Omental fat pad (tissue), 4 donors: ENCODE measurements around the gene TTC17. TPM values are rescaled to one million over a fixed set of nuclear protein-coding genes. Genes with fewer than 3 reads are reported as not detected.

Experiments used
- ATAC-seq: fragments of 150-250 bp; one replicate; pipeline ENCODE4 v1.9.1; 2016; ENCODE audit warnings: mild to moderate bottlenecking, moderate library complexity; ENCODE audit not compliant: low FRiP score
- DNase-seq: peaks from one replicate; pipeline ENCODE4 v3.0.0-alpha.2; 2019; ENCODE audit warnings: low spot score
- total RNA-seq, 4 donors: library from RNA; depleted of rRNA; stranded (reverse); fragments of >200 nt; gene quantifications; one replicate each; pipeline ENCODE4 v1.1.0, GENCODE V29; 2016
- TF ChIP-seq, protein P1 (sequence below), 3 donors: fragments of 450-650 bp; IDR thresholded peaks; one replicate each; pipeline ENCODE4 v1.5.1; 2016 to 2017; ENCODE audit warnings: antibody characterized with exemption in 3 of 3, mild to moderate bottlenecking in 3 of 3, moderate library complexity in 2 of 3

TTC17 gene
- total RNA-seq, 4 donors from 2014 or later, result 78.4 to 180 (median 97.9) TPM

DNA sequence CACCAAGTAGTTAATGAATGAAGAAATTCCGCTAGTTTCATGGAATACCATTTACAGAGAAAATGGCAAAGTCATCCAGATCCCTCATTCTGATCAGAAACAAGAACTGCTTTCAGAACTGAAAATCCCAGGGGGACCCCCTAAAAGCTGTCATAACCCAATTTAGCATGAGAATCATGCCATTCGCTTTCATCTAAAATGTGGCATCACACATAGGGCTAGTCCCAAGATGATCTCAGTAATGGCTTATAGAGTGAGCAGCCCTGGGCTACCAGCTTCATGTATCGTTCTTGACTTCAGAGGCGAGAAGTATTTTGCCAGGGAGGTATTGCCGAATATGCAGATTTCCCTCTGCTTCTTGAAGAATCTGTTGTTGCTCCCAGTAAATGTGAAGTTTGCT is 134.0 kb downstream of the TTC17 start:
- DNase-seq, result no peak
- ATAC-seq, result no peak
- TF ChIP-seq, protein P1, sequence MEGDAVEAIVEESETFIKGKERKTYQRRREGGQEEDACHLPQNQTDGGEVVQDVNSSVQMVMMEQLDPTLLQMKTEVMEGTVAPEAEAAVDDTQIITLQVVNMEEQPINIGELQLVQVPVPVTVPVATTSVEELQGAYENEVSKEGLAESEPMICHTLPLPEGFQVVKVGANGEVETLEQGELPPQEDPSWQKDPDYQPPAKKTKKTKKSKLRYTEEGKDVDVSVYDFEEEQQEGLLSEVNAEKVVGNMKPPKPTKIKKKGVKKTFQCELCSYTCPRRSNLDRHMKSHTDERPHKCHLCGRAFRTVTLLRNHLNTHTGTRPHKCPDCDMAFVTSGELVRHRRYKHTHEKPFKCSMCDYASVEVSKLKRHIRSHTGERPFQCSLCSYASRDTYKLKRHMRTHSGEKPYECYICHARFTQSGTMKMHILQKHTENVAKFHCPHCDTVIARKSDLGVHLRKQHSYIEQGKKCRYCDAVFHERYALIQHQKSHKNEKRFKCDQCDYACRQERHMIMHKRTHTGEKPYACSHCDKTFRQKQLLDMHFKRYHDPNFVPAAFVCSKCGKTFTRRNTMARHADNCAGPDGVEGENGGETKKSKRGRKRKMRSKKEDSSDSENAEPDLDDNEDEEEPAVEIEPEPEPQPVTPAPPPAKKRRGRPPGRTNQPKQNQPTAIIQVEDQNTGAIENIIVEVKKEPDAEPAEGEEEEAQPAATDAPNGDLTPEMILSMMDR (IDR thresholded peaks at IDR 0.05), result no peak

DNA sequence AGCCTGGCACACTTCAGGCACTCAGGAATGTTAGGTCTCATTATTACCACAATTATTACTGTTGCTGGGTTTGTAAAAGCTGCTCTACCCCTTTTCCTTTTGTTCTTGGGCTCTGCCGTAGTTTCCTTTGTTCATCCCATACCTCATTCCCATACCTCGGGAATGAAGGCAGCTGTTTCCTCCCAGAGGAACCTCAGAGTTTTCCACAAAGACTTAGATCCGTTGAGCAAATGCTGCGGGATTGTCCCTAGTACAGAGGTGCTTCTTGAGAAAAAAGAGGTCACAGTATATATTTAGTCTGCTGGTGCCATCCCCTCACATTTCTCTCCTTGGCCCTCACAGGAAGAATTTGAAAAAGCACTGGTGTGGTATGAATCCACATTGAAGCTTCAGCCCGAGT is 134.7 kb downstream of the TTC17 start:
- TF ChIP-seq, protein P1 (IDR thresholded peaks at IDR 0.05), result no peak
- no peak for DNase-seq
- ATAC-seq, result no peak

DNA sequence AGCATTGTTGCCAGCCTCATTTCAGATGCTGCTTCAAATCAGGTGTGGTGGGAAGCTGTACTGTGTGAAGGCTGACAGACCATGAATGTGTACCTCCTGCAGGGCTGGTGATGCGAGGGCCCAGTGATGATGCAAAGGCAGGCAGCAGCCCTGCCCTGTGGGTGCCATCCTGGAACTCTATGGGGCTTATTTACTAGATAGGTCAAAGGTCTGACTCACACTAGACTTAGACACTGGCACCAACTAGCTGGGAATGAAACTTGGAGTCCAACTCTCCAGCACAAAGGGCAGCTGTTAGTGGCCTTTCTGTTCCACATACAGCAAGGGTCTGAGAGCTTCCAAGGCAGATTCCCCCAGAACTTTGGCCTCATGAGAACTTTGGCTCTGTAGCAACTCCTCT is 138.4 kb downstream of the TTC17 start:
- no peak for DNase-seq
- no peak for ATAC-seq
- TF ChIP-seq, protein P1 (IDR thresholded peaks at IDR 0.05), result no peak

DNA sequence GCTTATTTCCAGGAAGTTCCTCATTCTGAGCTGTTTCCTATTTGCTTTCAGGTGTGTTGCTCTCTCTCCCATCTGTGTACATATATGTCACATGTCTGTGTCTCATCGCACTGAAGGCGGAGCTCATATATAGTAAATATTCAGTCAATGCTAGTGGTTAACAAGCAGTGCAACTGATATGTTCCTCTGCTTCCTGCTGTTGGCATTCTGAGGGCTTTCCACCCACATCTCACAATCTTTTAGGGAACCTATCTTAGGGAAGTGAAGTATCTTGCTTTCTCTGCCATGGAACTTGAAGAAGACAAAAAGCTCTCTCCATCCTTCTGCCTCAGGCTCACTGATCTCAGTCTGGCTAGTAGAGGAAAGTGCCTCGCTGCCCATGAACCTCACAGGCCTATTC is 139.8 kb downstream of the TTC17 start:
- DNase-seq (no peak), ATAC-seq (no peak)
- TF ChIP-seq, protein P1 (IDR thresholded peaks at IDR 0.05), result no peak

DNA sequence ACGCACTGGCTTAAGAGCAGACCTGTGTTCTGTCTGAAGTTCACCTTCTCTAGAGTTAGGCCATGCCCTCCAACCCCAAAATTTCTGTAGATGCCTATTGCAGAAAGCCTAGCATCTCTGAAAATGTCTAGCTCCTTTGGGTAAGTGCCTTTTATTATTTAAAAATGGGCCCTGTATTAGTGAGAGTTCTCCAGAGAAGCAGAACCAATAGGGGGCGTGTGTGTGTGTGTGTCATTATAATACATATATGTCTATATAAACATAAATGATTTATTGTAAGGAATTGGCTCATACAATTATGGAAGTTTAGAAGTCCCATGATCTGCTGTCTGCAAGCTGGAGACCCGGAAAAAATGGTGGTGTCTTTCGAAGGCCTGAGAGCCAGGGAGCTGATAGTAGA is 144.7 kb downstream of the TTC17 start:
- ATAC-seq, result no peak
- TF ChIP-seq, protein P1 (IDR thresholded peaks at IDR 0.05), result no peak
- DNase-seq, result no peak

DNA sequence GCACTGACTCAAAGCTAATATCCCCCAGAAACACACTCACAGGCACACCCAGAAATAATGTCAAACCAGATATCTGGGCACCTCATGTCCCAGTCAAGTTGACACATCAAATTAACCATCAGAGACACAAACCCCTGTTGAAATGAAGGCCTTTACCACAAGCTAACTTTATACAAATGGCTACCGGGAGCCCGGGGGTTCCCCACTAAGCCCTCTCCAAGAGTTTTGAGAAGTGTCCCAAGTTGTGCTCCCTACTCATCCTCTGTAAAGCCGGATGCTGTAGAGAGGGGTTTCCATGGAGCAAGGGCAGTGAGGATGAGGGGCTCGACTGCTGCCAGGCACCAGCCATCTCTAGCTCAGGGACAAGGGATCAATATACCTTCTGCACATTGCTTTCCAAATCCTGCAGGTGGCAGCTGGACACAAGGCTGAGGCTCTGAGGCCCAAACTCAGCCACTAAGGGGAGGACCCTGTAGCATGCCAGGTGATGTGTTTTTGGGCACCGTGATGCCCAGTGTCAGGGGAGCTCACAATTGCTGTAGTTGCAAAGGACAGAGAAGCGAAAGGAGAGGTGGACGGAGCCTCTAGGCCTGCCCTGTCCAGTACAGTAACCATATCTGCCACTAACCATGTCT is 145.7 kb downstream of the TTC17 start:
- TF ChIP-seq, protein P1 (IDR thresholded peaks at IDR 0.05), result no peak
- DNase-seq (no peak), ATAC-seq (no peak)

DNA sequence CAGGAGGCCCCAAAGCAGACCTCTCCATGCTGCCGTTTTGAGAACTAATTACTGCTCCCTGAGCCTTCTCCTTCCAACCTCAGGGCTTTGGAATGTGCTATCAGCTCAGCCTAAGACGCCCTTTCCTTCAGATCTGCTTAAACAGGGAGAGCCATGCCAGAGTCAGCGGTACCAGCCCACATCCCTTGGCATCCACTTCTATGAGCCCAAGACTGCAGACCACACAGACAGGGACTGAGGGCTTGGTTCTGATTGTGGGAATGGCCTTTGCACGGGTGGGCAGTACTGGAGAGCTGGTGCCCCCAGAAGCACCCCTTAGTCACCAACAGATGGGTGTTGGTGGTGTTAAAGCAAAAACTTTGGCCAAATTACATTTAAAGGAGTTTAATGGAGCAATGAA is 146.5 kb downstream of the TTC17 start:
- DNase-seq (no peak), ATAC-seq (no peak)
- TF ChIP-seq, protein P1 (IDR thresholded peaks at IDR 0.05), result no peak
